K562 (cell line): ENCODE measurements around the gene B3GAT1. TPM values are rescaled to one million over a fixed set of nuclear protein-coding genes. Genes with fewer than 3 reads are reported as not detected.

Experiments
- ARID1B ChIP-seq: fragments of 450-650 bp; IDR thresholded peaks from 2 replicates; pipeline ENCODE4 v1.6.1; 2016; ENCODE audit warnings: antibody characterized with exemption, mild to moderate bottlenecking, inconsistent platforms
- ARID3B ChIP-seq: fragments of 250-450 bp; sonication (Bioruptor Pico); IDR thresholded peaks from 2 replicates; pipeline ENCODE4 v1.4.0; 2020; ENCODE audit warnings: borderline replicate concordance
- IRF1 ChIP-seq: sonication (generic); formaldehyde crosslinking; IDR thresholded peaks from 2 replicates; pipeline ENCODE4 v1.8.0; 2022; ENCODE audit warnings: missing genetic modification reagents, mild to moderate bottlenecking, borderline replicate concordance
- NCOA2 ChIP-seq, 2 experiments: fragments of 450-650 bp; IDR thresholded peaks; 2 replicates each; pipeline ENCODE4 v1.6.1; 2018; ENCODE audit warnings: mild to moderate bottlenecking in 2 of 2, moderate library complexity in 1 of 2; ENCODE audit not compliant: partially characterized antibody in 2 of 2
- PBX2 ChIP-seq, 2 experiments: IDR thresholded peaks in 1 of 2; conservative IDR thresholded peaks in 1 of 2; 2 replicates each; pipeline ENCODE4 v1.6.1; 2016; ENCODE audit warnings: low read depth in 2 of 2, mild to moderate bottlenecking in 1 of 2, missing compliant biosample characterization in 1 of 2, missing genetic modification characterization in 1 of 2, moderate library complexity in 1 of 2
- PTRF ChIP-seq: fragments of 450-650 bp; IDR thresholded peaks from 2 replicates; pipeline ENCODE4 v1.6.1; 2016; ENCODE audit warnings: mild to moderate bottlenecking, missing genetic modification characterization, missing compliant biosample characterization
- PYGO2 ChIP-seq: fragments of 450-650 bp; IDR thresholded peaks from 2 replicates; pipeline ENCODE4 v1.6.1; 2016; ENCODE audit warnings: mild to moderate bottlenecking, missing genetic modification characterization, moderate library complexity, missing compliant biosample characterization
- ZNF408 ChIP-seq: fragments of 250-450 bp; sonication (Bioruptor Pico); IDR thresholded peaks from 2 replicates; pipeline ENCODE4 v1.4.0; 2020; ENCODE audit warnings: low read depth, mild to moderate bottlenecking, moderate library complexity
- polyA plus RNA-seq, 8 experiments: library from polyadenylated mRNA; depleted of rRNA in 4 of 8; stranded (reverse) in 5 of 8; unstranded in 3 of 8; fragments of >200 nt; fragmentation: Nextera tagmentation in 2 of 8; fragmentation: Illumina TruSeq in 1 of 8; extraction: Ambion mirVana in 2 of 8; extraction: Trizol in 1 of 8; gene quantifications; 2 replicates each; pipeline versions ENCODE4 v1.2.1 to v1.2.3, GENCODE V29; 2011 to 2014; ENCODE audit warnings: inconsistent platforms in 1 of 8, missing spikeins in 1 of 8
- total RNA-seq, 7 experiments: library from RNA; depleted of rRNA in 6 of 7; stranded (reverse); fragments of >200 nt in 6 of 7; fragmentation: Illumina TruSeq in 2 of 7; extraction: Trizol in 2 of 7; gene quantifications; 2 replicates each; pipeline versions ENCODE4 v1.2.1 to v1.2.3, GENCODE V29; 2011 to 2021; ENCODE audit warnings: low replicate concordance in 1 of 7

Gene B3GAT1
- total and polyA plus RNA-seq, 9 of the 15 experiments (the other 6 are each of a cell fraction or from before 2014, with no cell fraction given) = 0.01 to 0.53 (median 0.14) TPM; not detected in 1

- TF ChIP-seq PBX2 (CRISPR knock-in tag; IDR thresholded peaks at IDR 0.05; ENCODE audit: low read depth) (no peak), PBX2 (tag; conservative IDR thresholded peaks at IDR 0.05; ENCODE audit: low read depth) (no peak), ZNF408 (CRISPR knock-in tag) (no peak), PYGO2 (tag) (no peak), ARID3B (no peak), ARID1B (no peak), PTRF (tag) (no peak), NCOA2 (IDR thresholded peaks at IDR 0.05; ENCODE audit: partially characterized antibody in 2 of 2) (no peak), IRF1 (CRISPR knock-in tag) (no peak)
These were observed 9.9 kb downstream of the B3GAT1 start (continued) for GRCh38 chr11:134401825-134402809.
